ENCODE results near the gene C6orf47. TPM values are rescaled to one million over a fixed set of nuclear protein-coding genes. Genes with fewer than 3 reads are reported as not detected.

C6orf47 gene
- total and polyA plus RNA-seq, 2 of the 13 experiments (the other 11 are each of a cell fraction or from before 2014, with no cell fraction given): 1.7 to 18.1 TPM

- TF ChIP-seq, protein P1, sequence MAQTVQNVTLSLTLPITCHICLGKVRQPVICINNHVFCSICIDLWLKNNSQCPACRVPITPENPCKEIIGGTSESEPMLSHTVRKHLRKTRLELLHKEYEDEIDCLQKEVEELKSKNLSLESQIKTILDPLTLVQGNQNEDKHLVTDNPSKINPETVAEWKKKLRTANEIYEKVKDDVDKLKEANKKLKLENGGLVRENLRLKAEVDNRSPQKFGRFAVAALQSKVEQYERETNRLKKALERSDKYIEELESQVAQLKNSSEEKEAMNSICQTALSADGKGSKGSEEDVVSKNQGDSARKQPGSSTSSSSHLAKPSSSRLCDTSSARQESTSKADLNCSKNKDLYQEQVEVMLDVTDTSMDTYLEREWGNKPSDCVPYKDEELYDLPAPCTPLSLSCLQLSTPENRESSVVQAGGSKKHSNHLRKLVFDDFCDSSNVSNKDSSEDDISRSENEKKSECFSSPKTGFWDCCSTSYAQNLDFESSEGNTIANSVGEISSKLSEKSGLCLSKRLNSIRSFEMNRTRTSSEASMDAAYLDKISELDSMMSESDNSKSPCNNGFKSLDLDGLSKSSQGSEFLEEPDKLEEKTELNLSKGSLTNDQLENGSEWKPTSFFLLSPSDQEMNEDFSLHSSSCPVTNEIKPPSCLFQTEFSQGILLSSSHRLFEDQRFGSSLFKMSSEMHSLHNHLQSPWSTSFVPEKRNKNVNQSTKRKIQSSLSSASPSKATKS (CRISPR knock-in tag; IDR thresholded peaks at IDR 0.05): 0 out of 2 replicates have a peak, but pooled peaks have one; percentile 52
- TF ChIP-seq IRF2 (CRISPR knock-in tag; IDR thresholded peaks at IDR 0.05) (no peak), NFIB (CRISPR knock-in tag; IDR thresholded peaks at IDR 0.05; ENCODE audit: borderline replicate concordance) (no peak), REPIN1 (CRISPR knock-in tag; IDR thresholded peaks at IDR 0.05; ENCODE audit: borderline replicate concordance, low read depth) (peak; percentile 85; the same call in 1 of the 2 replicates), TOE1 (CRISPR knock-in tag; IDR thresholded peaks at IDR 0.05) (0 out of 2 replicates have a peak, but pooled peaks have one; percentile 21), DMAP1 (CRISPR knock-in tag; IDR thresholded peaks at IDR 0.05) (peak; percentile 43; the same call in 1 of the 2 replicates), ZHX1 (CRISPR knock-in tag; IDR thresholded peaks at IDR 0.05; ENCODE audit: low read depth) (peak; percentile 93), HMGA1 (CRISPR knock-in tag; conservative IDR thresholded peaks at IDR 0.05) (no peak), DPF2 (CRISPR knock-in tag; IDR thresholded peaks at IDR 0.05; ENCODE audit: borderline replicate concordance, low read depth) (0 out of 2 replicates have a peak, but pooled peaks have one; percentile 17), ZNF333 (CRISPR knock-in tag; IDR thresholded peaks at IDR 0.05; ENCODE audit: borderline replicate concordance) (no peak), PCBP2 (optimal IDR thresholded peaks at IDR 0.05; ENCODE audit: low read depth, low read length, poor library complexity, severe bottlenecking) (no peak), ZNF569 (CRISPR knock-in tag; IDR thresholded peaks at IDR 0.05; ENCODE audit: borderline replicate concordance) (no peak)
- TF ChIP-seq, protein P2, sequence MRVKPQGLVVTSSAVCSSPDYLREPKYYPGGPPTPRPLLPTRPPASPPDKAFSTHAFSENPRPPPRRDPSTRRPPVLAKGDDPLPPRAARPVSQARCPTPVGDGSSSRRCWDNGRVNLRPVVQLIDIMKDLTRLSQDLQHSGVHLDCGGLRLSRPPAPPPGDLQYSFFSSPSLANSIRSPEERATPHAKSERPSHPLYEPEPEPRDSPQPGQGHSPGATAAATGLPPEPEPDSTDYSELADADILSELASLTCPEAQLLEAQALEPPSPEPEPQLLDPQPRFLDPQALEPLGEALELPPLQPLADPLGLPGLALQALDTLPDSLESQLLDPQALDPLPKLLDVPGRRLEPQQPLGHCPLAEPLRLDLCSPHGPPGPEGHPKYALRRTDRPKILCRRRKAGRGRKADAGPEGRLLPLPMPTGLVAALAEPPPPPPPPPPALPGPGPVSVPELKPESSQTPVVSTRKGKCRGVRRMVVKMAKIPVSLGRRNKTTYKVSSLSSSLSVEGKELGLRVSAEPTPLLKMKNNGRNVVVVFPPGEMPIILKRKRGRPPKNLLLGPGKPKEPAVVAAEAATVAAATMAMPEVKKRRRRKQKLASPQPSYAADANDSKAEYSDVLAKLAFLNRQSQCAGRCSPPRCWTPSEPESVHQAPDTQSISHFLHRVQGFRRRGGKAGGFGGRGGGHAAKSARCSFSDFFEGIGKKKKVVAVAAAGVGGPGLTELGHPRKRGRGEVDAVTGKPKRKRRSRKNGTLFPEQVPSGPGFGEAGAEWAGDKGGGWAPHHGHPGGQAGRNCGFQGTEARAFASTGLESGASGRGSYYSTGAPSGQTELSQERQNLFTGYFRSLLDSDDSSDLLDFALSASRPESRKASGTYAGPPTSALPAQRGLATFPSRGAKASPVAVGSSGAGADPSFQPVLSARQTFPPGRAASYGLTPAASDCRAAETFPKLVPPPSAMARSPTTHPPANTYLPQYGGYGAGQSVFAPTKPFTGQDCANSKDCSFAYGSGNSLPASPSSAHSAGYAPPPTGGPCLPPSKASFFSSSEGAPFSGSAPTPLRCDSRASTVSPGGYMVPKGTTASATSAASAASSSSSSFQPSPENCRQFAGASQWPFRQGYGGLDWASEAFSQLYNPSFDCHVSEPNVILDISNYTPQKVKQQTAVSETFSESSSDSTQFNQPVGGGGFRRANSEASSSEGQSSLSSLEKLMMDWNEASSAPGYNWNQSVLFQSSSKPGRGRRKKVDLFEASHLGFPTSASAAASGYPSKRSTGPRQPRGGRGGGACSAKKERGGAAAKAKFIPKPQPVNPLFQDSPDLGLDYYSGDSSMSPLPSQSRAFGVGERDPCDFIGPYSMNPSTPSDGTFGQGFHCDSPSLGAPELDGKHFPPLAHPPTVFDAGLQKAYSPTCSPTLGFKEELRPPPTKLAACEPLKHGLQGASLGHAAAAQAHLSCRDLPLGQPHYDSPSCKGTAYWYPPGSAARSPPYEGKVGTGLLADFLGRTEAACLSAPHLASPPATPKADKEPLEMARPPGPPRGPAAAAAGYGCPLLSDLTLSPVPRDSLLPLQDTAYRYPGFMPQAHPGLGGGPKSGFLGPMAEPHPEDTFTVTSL (CRISPR knock-in tag; IDR thresholded peaks at IDR 0.05; ENCODE audit: borderline replicate concordance): no peak
- TF ChIP-seq, protein P3, sequence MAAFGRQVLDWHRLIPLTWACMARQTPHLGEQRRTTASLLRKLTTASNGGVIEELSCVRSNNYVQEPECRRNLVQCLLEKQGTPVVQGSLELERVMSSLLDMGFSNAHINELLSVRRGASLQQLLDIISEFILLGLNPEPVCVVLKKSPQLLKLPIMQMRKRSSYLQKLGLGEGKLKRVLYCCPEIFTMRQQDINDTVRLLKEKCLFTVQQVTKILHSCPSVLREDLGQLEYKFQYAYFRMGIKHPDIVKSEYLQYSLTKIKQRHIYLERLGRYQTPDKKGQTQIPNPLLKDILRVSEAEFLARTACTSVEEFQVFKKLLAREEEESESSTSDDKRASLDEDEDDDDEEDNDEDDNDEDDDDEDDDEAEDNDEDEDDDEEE (CRISPR knock-in tag; IDR thresholded peaks at IDR 0.05): no peak; the same call in 1 of the 2 replicates
Observed at GRCh38 chr6:31619805-31620585, 40.6 kb downstream of the C6orf47 start (continued).

Data from HepG2 (cell line).